Measurements from ENCODE around the gene ZNF184.

- TF ChIP-seq CTCF (IDR thresholded peaks at IDR 0.05; ENCODE audit: poor library complexity, severe bottlenecking): peak; percentile 15
- no peak for TF ChIP-seq EZH2 (IDR thresholded peaks at IDR 0.05; ENCODE audit: borderline replicate concordance, insufficient read depth, low read length, poor library complexity, severe bottlenecking)
- no peak for TF ChIP-seq REST (IDR thresholded peaks at IDR 0.05; ENCODE audit: borderline replicate concordance)
Measured at GRCh38 chr6:27479319-27480182, 6.6 kb upstream of the ZNF184 start.
